HG03558 (cell line): Measurements from ENCODE around the gene DIPK1B.
"Not testable (repeated sequence)": the region's sequence is repeated elsewhere in the genome, so short reads cannot be mapped to it uniquely, and the experiment has no call there.

Experiments
- ATAC-seq: cut with Tn5 transposase; IDR thresholded peaks from one replicate; pipeline ENCODE4 v1.9.1; 2021; ENCODE audit warnings: moderate number of reproducible peaks; ENCODE audit not compliant: unreplicated experiment; ENCODE audit errors: extremely low read depth

The DIPK1B gene

GRCh38 chr9:136762221-136762691, 49.9 kb downstream of the DIPK1B start:
- no peak for ATAC-seq

DNA sequence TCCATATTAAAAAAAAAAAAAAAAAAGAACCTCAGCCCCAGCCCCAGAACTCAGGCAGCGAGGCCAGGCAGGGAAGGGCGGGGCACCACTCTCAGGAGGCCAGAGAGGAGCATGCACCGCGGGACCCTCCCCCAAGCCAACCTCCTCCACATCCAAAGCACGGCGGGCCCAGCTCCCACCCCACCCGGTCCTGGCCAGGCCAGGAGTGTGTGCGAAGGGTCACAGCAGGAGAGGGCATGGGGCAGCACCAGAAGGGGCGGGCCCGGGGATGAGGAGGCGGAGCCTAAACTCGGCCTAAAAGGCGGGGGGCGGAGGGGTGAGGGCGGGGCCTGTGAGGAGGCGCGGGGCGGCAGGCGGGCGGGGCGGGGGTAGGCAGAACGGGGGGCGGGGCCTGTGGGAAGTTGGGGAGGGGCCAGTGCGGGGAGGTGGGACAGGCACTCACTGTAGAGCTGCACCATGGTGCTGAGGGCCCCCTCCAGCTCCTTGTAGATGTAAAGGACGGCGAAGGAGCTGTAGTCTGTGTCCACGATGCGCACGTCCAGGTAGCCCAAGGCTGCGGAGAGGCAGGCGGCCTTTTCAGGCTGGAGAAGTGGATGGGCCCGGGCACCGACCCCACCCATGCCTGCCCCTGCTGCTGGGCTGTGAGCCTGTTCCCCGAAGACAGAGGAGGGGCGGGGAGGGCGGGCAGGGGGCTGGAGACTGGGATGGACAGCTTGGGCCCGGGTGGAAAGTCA, 50.7 kb downstream of the DIPK1B start:
- no peak for ATAC-seq

- ATAC-seq = no peak
Observed at GRCh38 chr9:136763649-136764035, 51.3 kb downstream of the DIPK1B start.

DNA sequence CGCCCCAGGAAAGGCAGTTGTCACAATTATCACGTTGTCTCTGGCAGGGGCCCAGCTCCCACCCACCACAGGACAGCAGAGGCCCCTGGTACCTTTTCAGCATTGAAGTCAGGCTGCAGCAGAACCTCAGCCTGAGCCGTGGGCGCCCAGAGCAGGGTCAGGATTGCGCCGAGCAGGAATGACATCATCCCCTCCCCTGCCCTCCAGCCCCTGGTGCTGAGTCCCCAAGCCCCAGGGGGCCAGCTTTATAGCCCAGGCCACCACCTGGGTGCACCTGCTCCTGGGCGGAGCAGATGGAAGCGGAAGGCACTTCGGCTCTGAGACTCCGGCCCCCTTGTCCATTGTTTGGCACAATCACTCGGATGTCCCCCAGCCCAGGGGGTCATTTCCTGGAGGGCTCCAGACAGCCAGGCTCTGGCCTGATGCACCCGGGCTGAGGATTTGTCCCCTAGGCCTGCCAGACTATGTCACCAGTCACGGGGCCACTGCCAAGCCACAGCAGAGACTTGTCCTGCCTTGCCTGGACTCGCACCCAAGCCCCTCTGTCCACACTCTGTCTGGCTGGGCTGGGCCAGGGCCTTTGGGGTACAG, 52.0 kb downstream of the DIPK1B start, which contains the start of gene LCN15:
TSS of gene LCN15 (minus strand) at position 218 of the 591 bp plus-strand sequence. CDS start at position 188, 30 bp downstream.
- no peak for ATAC-seq

- ATAC-seq = no peak
Observed at GRCh38 chr9:136765041-136765440, 52.7 kb downstream of the DIPK1B start.

DNA sequence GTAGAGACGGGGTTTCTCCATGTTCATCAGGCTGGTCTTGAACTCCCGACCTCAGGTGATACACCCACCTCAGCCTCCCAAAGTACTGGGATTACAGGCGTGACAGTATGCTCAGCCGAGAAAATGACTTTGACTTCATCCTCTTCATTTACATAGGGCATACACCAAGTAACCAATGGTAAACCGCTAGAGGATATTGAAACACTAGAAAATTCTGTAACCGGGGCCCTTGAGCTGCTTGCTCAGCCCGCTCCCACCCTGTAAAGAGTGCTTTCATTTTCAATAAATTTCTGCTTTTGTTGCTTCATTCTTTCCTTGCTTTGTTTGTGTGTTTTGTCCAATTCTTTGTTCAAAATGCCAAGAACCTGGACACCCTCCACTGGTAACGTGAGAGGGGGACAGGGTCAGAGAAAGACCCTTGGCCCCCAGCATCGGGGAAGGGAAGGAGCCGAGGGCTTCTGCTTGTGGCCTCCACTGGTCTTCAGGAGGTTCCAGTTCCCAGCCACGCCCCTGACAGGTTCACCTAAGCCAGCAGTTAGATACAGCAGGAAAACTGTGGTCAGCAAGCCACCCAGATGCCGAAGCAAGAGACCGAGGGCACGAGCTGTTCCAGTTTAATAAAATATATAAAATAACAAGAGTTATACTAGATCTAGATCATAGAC, 53.5 kb downstream of the DIPK1B start:
- ATAC-seq = peak; percentile 44

DNA sequence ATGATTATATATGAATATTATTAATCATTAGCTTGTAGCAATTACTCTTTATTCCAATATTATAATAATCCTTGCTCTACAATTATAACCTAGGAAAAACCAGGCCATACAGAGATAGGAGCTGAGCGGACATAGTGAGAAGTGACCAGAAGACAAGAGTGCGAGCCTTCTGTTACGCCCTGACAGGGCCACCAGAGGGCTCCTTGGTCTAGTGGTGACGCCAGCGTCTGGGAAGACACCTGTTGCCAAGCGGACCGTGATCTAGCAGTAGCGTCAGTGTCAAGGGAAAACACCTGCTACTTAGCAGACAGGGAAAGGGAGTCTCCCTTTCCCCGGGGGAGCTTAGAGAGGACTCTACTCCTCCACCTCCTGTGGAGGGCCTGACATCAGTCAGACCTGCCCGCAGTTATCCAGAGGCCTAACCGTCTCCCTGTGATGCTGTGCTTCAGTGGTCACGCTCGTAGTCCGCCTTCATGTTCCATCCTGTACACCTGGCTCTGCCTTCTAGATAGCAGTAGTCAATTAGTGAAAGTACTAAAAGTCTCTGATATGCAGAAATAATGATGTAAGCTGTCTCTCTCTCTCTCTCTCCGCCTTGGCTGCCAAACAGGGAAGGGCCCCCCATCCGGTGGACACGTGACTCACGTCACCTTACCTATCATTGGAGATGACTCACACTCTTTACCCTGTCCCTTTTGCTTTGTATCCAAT, 54.2 kb downstream of the DIPK1B start:
- not testable (repeated sequence) for ATAC-seq

GRCh38 chr9:136769710-136770191, 57.4 kb downstream of the DIPK1B start:
- ATAC-seq = no peak

DNA sequence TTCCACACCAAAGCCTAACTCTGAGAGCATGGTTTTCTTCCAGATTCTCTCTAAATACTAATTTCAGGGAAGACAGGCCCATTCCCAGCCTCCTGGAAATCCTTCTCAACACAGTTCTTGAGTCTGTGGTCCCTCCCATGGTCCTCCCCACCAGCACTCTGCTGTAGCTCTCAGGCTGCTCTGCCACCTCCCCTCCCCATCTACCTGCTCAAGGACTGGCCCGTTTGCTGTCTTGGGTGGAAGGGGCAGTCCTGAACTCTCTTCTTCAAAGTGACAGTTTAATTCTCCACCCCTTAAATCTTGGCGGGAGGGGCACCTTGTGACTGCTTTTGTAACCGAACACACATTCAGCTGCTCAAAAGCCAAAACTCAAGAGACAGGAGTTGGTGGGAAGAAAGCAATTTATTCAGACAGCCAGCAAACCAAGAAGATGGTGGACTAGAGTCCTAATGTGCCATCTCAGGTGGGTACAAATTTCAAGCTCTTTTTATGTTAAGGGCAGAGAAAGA, 59.6 kb downstream of the DIPK1B start:
- ATAC-seq = no peak

DNA sequence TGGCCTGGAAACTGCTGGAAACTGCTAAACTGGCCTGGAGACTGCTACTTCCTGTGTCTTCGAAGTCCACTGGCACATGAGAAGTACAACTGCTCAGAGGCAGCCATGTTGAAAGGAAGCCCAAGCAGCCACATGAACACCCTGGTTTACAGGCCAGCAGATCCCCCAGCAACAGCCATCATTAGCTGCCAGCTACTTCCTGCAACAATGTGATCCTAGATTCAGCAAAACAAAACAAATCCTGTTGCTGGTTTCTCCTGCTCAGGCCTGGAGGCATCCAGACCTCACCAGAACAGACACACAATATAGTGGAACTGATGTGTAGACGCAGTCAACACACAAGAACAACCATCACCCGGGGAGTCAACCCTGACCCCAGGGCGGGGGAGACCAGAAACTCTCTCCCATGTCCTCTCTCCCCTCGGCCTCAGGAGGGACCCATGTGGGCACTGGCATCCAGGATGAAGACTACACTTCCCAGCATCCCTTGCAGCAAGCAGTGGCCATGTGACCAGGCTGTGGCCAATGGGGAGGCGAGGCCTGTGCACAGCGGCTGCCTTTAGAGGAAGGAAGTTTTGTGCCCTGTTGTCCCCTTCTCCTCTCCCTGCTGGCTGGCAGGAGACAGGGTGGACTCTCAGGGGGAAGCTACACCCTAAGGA, 61.1 kb downstream of the DIPK1B start:
- ATAC-seq = no peak
